Heart left ventricle (tissue), 13 donors: ENCODE results near the gene PTOV1.

Experiments used
- POLR2A ChIP-seq, 2 donors: fragments of 450-650 bp; IDR thresholded peaks; one replicate each; pipeline ENCODE4 v1.6.1; 2017; ENCODE audit warnings: antibody characterized with exemption in 2 of 2, mild to moderate bottlenecking in 2 of 2, moderate library complexity in 2 of 2
- TF ChIP-seq, protein P1 (sequence below), 12 donors: fragments of 200-600 bp; sonication (generic) in 4 of 12; IDR thresholded peaks; one replicate each; pipeline versions ENCODE4 v1.5.0 to v1.8.0; 2018 to 2022; ENCODE audit warnings: antibody characterized with exemption in 12 of 12, mild to moderate bottlenecking in 5 of 12
- donor health status: ischemic (EF 13 %, LVEDD 7.1; RV severe dilation, severe dysfunction).
- donor health status: DM: no; HTN: yes; CAD: no.
- donor health status: DM: no; HTN: no; CAD: no.
- donor health status: ischemic (EF 25% LVEDD 6.9; RV normal size, moderate dysfunction).
- donor health status: ischemic (EF 25% LVEDD 5.7; RV mildly dilated, moderate dysfunction).
- donor health status: ischemic (EF 35%, LVEDD 5.7; RV mildly dilated, moderate dysfunction).
- donor health status: nonischemic (EF 11% LVEDD 7.7; RV severe dilation, severe dysfunction).
- donor health status: DM: yes; HTN: yes; CAD: no.
- donor health status: PGD.
- donor health status: ischemic (EF 29% LVEDD 5.4; RV normal size, mild dysfunction).
- donor health status: nonischemic (EF 23%, LVEDD 6.1; RV moderate dilation, normal function).

DNA sequence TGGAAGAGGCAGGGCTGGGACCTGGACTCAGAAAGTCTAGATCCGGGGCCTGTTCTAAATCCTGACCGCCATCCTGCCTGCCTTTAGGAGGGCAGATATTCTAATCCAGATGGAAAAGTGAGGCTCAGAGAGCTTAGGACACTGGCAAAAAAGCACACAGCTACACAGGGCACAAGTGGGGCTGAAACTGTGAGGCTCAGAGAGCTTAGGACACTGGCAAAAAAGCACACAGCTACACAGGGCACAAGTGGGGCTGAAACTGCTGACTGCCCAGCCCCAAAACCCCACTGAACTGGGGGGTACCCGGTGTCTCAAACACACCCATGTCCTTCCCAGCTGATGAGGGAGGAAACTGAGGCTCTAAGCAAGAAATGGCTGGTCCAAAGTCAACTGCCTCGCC lies 24.2 kb downstream of the PTOV1 start:
- TF ChIP-seq, protein P1, sequence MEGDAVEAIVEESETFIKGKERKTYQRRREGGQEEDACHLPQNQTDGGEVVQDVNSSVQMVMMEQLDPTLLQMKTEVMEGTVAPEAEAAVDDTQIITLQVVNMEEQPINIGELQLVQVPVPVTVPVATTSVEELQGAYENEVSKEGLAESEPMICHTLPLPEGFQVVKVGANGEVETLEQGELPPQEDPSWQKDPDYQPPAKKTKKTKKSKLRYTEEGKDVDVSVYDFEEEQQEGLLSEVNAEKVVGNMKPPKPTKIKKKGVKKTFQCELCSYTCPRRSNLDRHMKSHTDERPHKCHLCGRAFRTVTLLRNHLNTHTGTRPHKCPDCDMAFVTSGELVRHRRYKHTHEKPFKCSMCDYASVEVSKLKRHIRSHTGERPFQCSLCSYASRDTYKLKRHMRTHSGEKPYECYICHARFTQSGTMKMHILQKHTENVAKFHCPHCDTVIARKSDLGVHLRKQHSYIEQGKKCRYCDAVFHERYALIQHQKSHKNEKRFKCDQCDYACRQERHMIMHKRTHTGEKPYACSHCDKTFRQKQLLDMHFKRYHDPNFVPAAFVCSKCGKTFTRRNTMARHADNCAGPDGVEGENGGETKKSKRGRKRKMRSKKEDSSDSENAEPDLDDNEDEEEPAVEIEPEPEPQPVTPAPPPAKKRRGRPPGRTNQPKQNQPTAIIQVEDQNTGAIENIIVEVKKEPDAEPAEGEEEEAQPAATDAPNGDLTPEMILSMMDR (IDR thresholded peaks at IDR 0.05) = no peak
- no peak for TF ChIP-seq POLR2A (IDR thresholded peaks at IDR 0.05)
